ENCODE measurements around the gene CORIN.

The CORIN gene

GRCh38 chr4:47668810-47669408, 169.0 kb downstream of the CORIN start:
- Histone ChIP-seq H3K4me3 (ENCODE audit: low read depth, low read length) (no peak overlapping the region), H3K27ac (ENCODE audit: extremely low read depth, low read depth, low read length) (no peak overlapping the region), H3K4me1 (ENCODE audit: control insufficient read depth, insufficient read depth, low read length) (no peaks in the 10 kb centered on the region), H3K9me3 (ENCODE audit: control insufficient read depth, insufficient read depth, low read depth, low read length) (no peaks in the 10 kb centered on the region), H3K36me3 (ENCODE audit: control insufficient read depth in 2 of 2, insufficient read depth in 1 of 2, low read length in 2 of 2) (no peaks in the 10 kb centered on the region)
- ChIA-PET POLR2A (no interaction called here), CTCF (interaction anchor here (0.6 to 1.8 kb wide), 23 partner anchors 9 to 1225 kb away, joined by 3 to 9 read pairs (median 3); no protein-coding TSS in a partner anchor)
- TF ChIP-seq ZNF654 (tag by site-specific recombination; IDR thresholded peaks at IDR 0.05; ENCODE audit: low read depth) (peak; percentile 52), BCL6B (tag by site-specific recombination; IDR thresholded peaks at IDR 0.05) (no peak)

GRCh38 chr4:47668256-47668655, 169.6 kb downstream of the CORIN start:
- ChIA-PET POLR2A (no interaction called here), CTCF (interaction anchor here (0.6 to 1.8 kb wide), 10 partner anchors 10 to 417 kb away, joined by 3 to 9 read pairs (median 3); no protein-coding TSS in a partner anchor)
- Histone ChIP-seq H3K4me1 (ENCODE audit: control insufficient read depth, insufficient read depth, low read length) (no peaks in the 10 kb centered on the region), H3K4me3 (ENCODE audit: low read depth, low read length) (no peak overlapping the region), H3K27ac (ENCODE audit: extremely low read depth, low read depth, low read length) (no peak overlapping the region), H3K9me3 (ENCODE audit: control insufficient read depth, insufficient read depth, low read depth, low read length) (no peaks in the 10 kb centered on the region), H3K36me3 (ENCODE audit: control insufficient read depth in 2 of 2, insufficient read depth in 1 of 2, low read length in 2 of 2) (no peaks in the 10 kb centered on the region)
- no peak for TF ChIP-seq ZNF561 (tag by site-specific recombination; IDR thresholded peaks at IDR 0.05; ENCODE audit: borderline replicate concordance)
- no peak for TF ChIP-seq ZFP69B (tag by site-specific recombination; IDR thresholded peaks at IDR 0.05)
- no peak for TF ChIP-seq ZSCAN30 (tag by site-specific recombination; IDR thresholded peaks at IDR 0.05)
- no peak for TF ChIP-seq ZNF555 (tag by site-specific recombination; conservative IDR thresholded peaks at IDR 0.05)
- no peak for TF ChIP-seq ZNF529 (tag by site-specific recombination; IDR thresholded peaks at IDR 0.05; ENCODE audit: insufficient replicate concordance)
- no peak for TF ChIP-seq ZBTB17 (tag by site-specific recombination; IDR thresholded peaks at IDR 0.05)
- no peak for TF ChIP-seq TCF7L2 (IDR thresholded peaks at IDR 0.05; ENCODE audit: borderline replicate concordance, low read depth, low read length)
- TF ChIP-seq ZNF362 (tag by site-specific recombination; IDR thresholded peaks at IDR 0.05): no peak
- no peak for TF ChIP-seq ZNF677 (tag by site-specific recombination; IDR thresholded peaks at IDR 0.05)
- no peak for TF ChIP-seq ZNF138 (tag by site-specific recombination; IDR thresholded peaks at IDR 0.05; ENCODE audit: borderline replicate concordance)
- no peak for TF ChIP-seq SP7 (tag by site-specific recombination; IDR thresholded peaks at IDR 0.05)
- TF ChIP-seq ZNF426 (tag by site-specific recombination; IDR thresholded peaks at IDR 0.05): no peak
- TF ChIP-seq MYNN (tag by site-specific recombination; IDR thresholded peaks at IDR 0.05; ENCODE audit: borderline replicate concordance): no peak
- no peak for TF ChIP-seq ZNF629 (tag by site-specific recombination; IDR thresholded peaks at IDR 0.05)

- TF ChIP-seq ZNF600 (tag by site-specific recombination; IDR thresholded peaks at IDR 0.05) (no peak), GFI1B (tag by site-specific recombination; IDR thresholded peaks at IDR 0.05) (no peak), ZNF155 (tag by site-specific recombination; IDR thresholded peaks at IDR 0.05) (no peak), ZFP69B (tag by site-specific recombination; IDR thresholded peaks at IDR 0.05) (no peak), PBX3 (CRISPR knock-in tag; IDR thresholded peaks at IDR 0.05) (no peak), FEZF1 (tag by site-specific recombination; IDR thresholded peaks at IDR 0.05) (no peak), ZNF747 (tag by site-specific recombination; IDR thresholded peaks at IDR 0.05) (no peak), ZNF404 (tag by site-specific recombination; IDR thresholded peaks at IDR 0.05) (no peak), ZNF660 (tag by site-specific recombination; IDR thresholded peaks at IDR 0.05) (no peak)
- Histone ChIP-seq H3K36me3 (ENCODE audit: control insufficient read depth in 2 of 2, insufficient read depth in 1 of 2, low read length in 2 of 2) (no peaks in the 10 kb centered on the region), H3K9me3 (ENCODE audit: control insufficient read depth, insufficient read depth, low read depth, low read length) (no peaks in the 10 kb centered on the region), H3K27ac (ENCODE audit: extremely low read depth, low read depth, low read length) (no peak overlapping the region), H3K4me1 (ENCODE audit: control insufficient read depth, insufficient read depth, low read length) (no peaks in the 10 kb centered on the region), H3K4me3 (ENCODE audit: low read depth, low read length) (no peak overlapping the region)
- CTCF ChIA-PET: no interaction called here
- POLR2A ChIA-PET: no interaction called here
Observed at GRCh38 chr4:47667552-47667951, 170.3 kb downstream of the CORIN start.
